NCI-H2196 (cell line): ENCODE measurements around the gene SAV1.
A peak's percentile ranks its signal among the peaks of the same experiment; 100 is the strongest.

ENCODE experiments used
- DNase-seq: peaks from one replicate; lab custom pipeline; 2025; ENCODE audit not compliant: unreplicated experiment; lab: John Stamatoyannopoulos, UW

Gene SAV1

DNA sequence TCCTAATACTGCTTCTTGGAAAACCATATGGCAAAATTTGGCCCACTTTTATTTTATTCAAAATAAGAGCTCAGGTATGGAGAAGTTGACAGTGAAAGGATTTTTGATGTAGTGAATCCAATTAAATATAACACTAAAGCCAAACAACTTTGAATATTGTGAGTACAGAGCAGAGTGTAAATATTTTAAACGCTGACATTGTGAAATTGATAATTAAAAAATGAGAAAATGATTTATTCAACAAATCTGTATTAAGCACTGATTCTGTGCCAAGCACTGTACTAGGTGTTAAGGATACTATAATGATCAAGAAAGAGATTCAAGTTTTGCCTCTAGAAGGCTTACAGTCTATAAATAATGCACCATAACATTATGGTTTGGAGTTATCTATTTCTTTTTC, 57.6 kb downstream of the SAV1 start:
- no peak for DNase-seq

- no peak for DNase-seq
These were observed 59.7 kb downstream of the SAV1 start for GRCh38 chr14:50608302-50608851.

- DNase-seq, result no peak
These were observed 60.3 kb downstream of the SAV1 start for GRCh38 chr14:50607761-50608160.

DNA sequence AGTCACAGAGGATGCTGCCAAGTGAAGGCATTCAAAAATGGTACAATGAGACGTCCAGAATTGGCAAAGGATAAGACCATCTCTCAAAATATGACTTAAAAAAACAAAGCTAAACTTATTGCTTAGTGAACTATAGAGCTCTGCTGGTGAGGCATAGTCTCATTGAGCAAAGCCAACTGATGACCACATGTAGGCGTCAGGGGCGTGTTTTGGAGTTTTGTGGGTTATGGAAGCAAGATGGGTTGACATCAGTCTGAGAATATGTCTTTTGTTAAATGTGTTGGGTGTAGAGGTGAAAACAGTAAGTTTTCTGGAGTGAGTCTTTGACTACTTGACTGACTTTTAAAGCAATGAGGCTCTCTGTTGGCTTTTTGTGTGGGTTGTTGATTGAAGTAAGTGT, 60.9 kb downstream of the SAV1 start:
- no peak for DNase-seq

DNA sequence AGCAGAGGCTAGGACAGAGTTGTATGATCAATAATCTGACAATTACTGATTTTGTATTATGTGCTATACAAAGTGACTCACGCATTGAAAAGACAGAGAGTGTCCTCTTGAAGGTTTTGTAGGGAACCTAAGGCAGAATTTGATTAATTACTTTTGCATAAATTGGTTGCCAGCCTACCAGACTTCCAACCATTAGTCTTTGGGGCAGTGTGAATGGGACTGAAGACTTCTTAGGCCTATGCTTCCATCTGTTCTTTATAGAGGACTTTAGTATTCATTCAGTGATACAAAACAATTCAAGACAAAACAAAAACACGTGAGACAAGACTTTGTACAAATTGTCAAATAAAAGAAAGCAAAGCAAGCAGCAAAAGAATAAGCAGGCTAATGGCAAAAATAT, 61.6 kb downstream of the SAV1 start:
- no peak for DNase-seq

- no peak for DNase-seq
These were observed 62.3 kb downstream of the SAV1 start for GRCh38 chr14:50605766-50606165.

- DNase-seq, result no peak
These were observed 64.5 kb downstream of the SAV1 start for GRCh38 chr14:50603565-50603964.

GRCh38 chr14:50602035-50602434, 66.1 kb downstream of the SAV1 start:
- DNase-seq, result no peak

DNA sequence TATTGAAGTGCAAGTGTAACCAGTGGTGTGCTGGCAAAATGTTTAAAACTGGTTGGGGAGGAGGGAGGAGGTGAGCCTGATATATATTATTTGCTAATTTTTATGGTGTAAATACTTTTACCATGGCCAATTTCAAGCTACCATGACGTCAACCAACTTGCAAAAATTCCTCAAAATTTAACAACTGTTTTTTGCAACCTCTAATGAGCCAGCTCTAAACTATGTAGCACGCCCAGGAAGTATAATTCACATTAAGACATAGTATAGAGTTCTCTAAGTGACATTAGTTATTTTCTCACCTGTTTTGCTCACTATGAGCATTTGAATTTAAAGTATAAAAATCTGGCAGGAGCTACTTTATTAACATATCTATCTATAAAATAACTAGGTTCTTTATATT, 66.7 kb downstream of the SAV1 start:
- no peak for DNase-seq

GRCh38 chr14:50600849-50601248, 67.3 kb downstream of the SAV1 start:
- DNase-seq, result no peak

GRCh38 chr14:50599700-50600444, 68.2 kb downstream of the SAV1 start:
- DNase-seq, result peak; percentile 19

GRCh38 chr14:50598765-50599164, 69.3 kb downstream of the SAV1 start:
- DNase-seq, result no peak

GRCh38 chr14:50594577-50595316, 73.4 kb downstream of the SAV1 start:
- DNase-seq, result no peak

GRCh38 chr14:50590464-50590863, 77.6 kb downstream of the SAV1 start:
- no peak for DNase-seq
